Esophagus squamous epithelium (tissue), 5 donors: ENCODE measurements around the gene ITGB7. TPM values are rescaled to one million over a fixed set of nuclear protein-coding genes. Genes with fewer than 3 reads are reported as not detected.

Experiments used
- DNase-seq: peaks from one replicate; lab custom pipeline; 2025; lab: John Stamatoyannopoulos, UW
- H3K27ac ChIP-seq, 4 donors: fragments of 200-600 bp; sonication (generic); one replicate each; pipeline ENCODE4 v1.5.1; 2016 to 2019; ENCODE audit warnings: mild to moderate bottlenecking in 1 of 4
- H3K27me3 ChIP-seq, 4 donors: fragments of 200-600 bp; sonication (generic); 1 replicate in 3 of 4; 2 replicates in 1 of 4; pipeline versions ENCODE4 v1.5.1 to v1.6.0; 2017 to 2021; ENCODE audit warnings: antibody characterized with exemption in 1 of 4
- H3K36me3 ChIP-seq, 3 donors: fragments of 200-600 bp; sonication (generic); one replicate each; pipeline ENCODE4 v1.5.1; 2016 to 2019
- H3K4me1 ChIP-seq, 3 donors: fragments of 200-600 bp; sonication (generic); one replicate each; pipeline ENCODE4 v1.5.1; 2017 to 2019
- H3K4me3 ChIP-seq, 4 donors: fragments of 200-600 bp; sonication (generic); 1 replicate in 3 of 4; 2 replicates in 1 of 4; pipeline ENCODE4 v1.5.1; 2016 to 2019; ENCODE audit warnings: mild to moderate bottlenecking in 2 of 4, moderate library complexity in 1 of 4
- H3K9me3 ChIP-seq, 3 donors: fragments of 200-600 bp; sonication (generic); one replicate each; pipeline ENCODE4 v1.5.1; 2016 to 2019
- CTCF ChIP-seq, 6 experiments: fragments of 450-650 bp in 4 of 6; fragments of 200-600 bp in 2 of 6; sonication (generic) in 2 of 6; IDR thresholded peaks; one replicate each; pipeline ENCODE4 v1.5.1; 2016 to 2019; ENCODE audit warnings: antibody characterized with exemption in 6 of 6, mild to moderate bottlenecking in 4 of 6, moderate library complexity in 4 of 6
- POLR2A ChIP-seq, 4 donors: fragments of 450-650 bp; IDR thresholded peaks; one replicate each; pipeline ENCODE4 v1.6.1; 2017; ENCODE audit warnings: antibody characterized with exemption in 4 of 4, mild to moderate bottlenecking in 4 of 4, moderate library complexity in 3 of 4
- WGBS, 2 donors: methylation state at CpG; one replicate each; pipeline ENCODE4 v1.1.5; 2018; 5-methylcytosine and 5-hydroxymethylcytosine counted together
- intact Hi-C: fragments of 100-400 bp; cut with DNase I; formaldehyde crosslinking; loops from one replicate; pipeline ENCODE4 v1.15.0; 2022
- total RNA-seq, 4 donors: library from RNA; depleted of rRNA; stranded (reverse); fragments of >200 nt; gene quantifications; one replicate each; pipeline ENCODE4 v1.1.0, GENCODE V29; 2016
- donor health status: DM: yes; HTN: yes; CAD: no.

The ITGB7 gene
- total RNA-seq, 4 donors from 2014 or later = 4.2 to 7.2 (median 5.9) TPM

- H3K27me3 ChIP-seq = no peaks in the 10 kb centered on the region
- no peak for DNase-seq
- H3K9me3 ChIP-seq = no peaks in the 10 kb centered on the region
- WGBS, 2 donors = 100% methylated on average over 1 of the region's 11 CpGs; no CpG with 5 or more reads in 1 of the 2 donors
- intact Hi-C loops = no loop called here
- no peak overlapping the region for H3K4me3 ChIP-seq
- H3K4me1 ChIP-seq = peaks cover 58 to 99% (median 74%) of the 10 kb centered on the region in 3 donors
- H3K27ac ChIP-seq = peak overlapping the region; percentile 95 to 100 (median 98)
- TF ChIP-seq POLR2A (IDR thresholded peaks at IDR 0.05) = no peak
- TF ChIP-seq CTCF (IDR thresholded peaks at IDR 0.05) = no peak
- peaks cover 0 to 42% (median 11%) of the 10 kb centered on the region in 3 donors for H3K36me3 ChIP-seq
Measured at GRCh38 chr12:53227341-53227740, 20.3 kb upstream of the ITGB7 start.

- Histone ChIP-seq H3K4me1 (peaks cover 61 to 100% (median 80%) of the 10 kb centered on the region in 3 donors), H3K36me3 (peaks cover 0 to 42% (median 11%) of the 10 kb centered on the region in 3 donors), H3K4me3 (no peak overlapping the region), H3K27ac (peak overlapping the region; percentile 95 to 100 (median 98)), H3K9me3 (no peaks in the 10 kb centered on the region), H3K27me3 (no peaks in the 10 kb centered on the region)
- 70 to 76% methylated on average over 2 to 4 of the region's 4 CpGs for WGBS, 2 donors
- no peak for TF ChIP-seq POLR2A (IDR thresholded peaks at IDR 0.05)
- no peak for TF ChIP-seq CTCF (IDR thresholded peaks at IDR 0.05)
- intact Hi-C loops = no loop called here
- no peak for DNase-seq
Measured at GRCh38 chr12:53226815-53227214, 19.8 kb upstream of the ITGB7 start.

- WGBS, 2 donors = 56 to 57% methylated on average over 9 to 10 of the region's 10 CpGs
- Histone ChIP-seq H3K27me3 (no peaks in the 10 kb centered on the region), H3K27ac (peak overlapping the region; percentile 97 to 100 (median 99)), H3K4me3 (peak overlapping the region in 2 of 4 donors; percentile 14 to 20), H3K9me3 (no peaks in the 10 kb centered on the region), H3K4me1 (peaks cover 66 to 97% (median 80%) of the 10 kb centered on the region in 3 donors), H3K36me3 (peaks cover 0 to 42% (median 11%) of the 10 kb centered on the region in 3 donors)
- no peak for DNase-seq
- TF ChIP-seq CTCF (IDR thresholded peaks at IDR 0.05) (peak in 2 of 6 experiments; percentile 11 to 25), POLR2A (IDR thresholded peaks at IDR 0.05) (peak in 1 of 4 donors; percentile 29)
- intact Hi-C loops = no loop called here
Measured at GRCh38 chr12:53225635-53226424, 18.8 kb upstream of the ITGB7 start.

GRCh38 chr12:53224897-53225634 is 18.0 kb upstream of the ITGB7 start:
- Histone ChIP-seq H3K27ac (peak overlapping the region; percentile 97 to 100 (median 99)), H3K4me3 (peak overlapping the region in 3 of 4 donors; percentile 5 to 20 (median 14)), H3K9me3 (no peaks in the 10 kb centered on the region), H3K4me1 (peaks cover 66 to 97% (median 76%) of the 10 kb centered on the region in 3 donors), H3K27me3 (no peaks in the 10 kb centered on the region), H3K36me3 (peaks cover 0 to 42% (median 11%) of the 10 kb centered on the region in 3 donors)
- DNase-seq = no peak
- no peak for TF ChIP-seq CTCF (IDR thresholded peaks at IDR 0.05)
- TF ChIP-seq POLR2A (IDR thresholded peaks at IDR 0.05) = no peak
- 40 to 61% methylated on average over 10 of the region's 10 CpGs for WGBS, 2 donors
- intact Hi-C loops = no loop called here
